GM12872 (cell line): ENCODE results near the gene NLRP1.

ENCODE experiments used
- CTCF ChIP-seq: IDR thresholded peaks from 3 replicates; pipeline ENCODE4 v1.5.1; 2011; ENCODE audit warnings: low read depth, mild to moderate bottlenecking, low read length, moderate library complexity; ENCODE audit not compliant: insufficient read depth

The NLRP1 gene

GRCh38 chr17:5621026-5621425 is 36.7 kb upstream of the NLRP1 start:
- TF ChIP-seq CTCF, result no peak

DNA sequence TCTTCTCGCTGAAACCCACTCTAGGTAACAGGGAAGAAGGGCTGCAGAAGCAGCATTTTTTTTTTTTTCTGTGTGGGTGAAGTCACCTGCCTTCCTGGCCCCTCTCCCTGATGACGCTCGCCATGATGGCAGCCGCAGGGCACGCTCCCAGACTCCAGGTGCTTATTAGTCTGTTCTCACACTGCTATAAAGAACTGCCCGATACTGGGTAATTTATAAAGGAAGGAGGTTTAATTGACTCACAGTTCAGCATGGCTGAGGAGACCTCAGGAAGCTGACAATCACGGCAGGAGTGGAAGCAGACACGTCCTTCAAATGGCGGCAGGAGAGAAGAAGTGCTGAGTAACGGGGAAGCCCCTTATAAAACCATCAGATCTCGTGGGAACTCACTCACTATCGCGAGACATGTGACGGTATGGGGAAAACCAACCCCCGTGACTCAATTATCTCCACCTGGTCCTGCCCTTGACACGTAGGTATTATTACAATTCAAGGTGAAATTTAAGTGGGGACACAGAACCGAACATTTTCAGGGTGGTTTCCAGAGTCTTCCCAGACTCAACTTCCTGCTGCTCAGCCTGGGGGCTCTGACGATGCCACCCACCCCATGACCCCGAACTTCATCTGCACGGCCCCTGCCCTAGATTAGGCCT is 34.9 kb upstream of the NLRP1 start:
- TF ChIP-seq CTCF, result no peak

GRCh38 chr17:5618476-5618875 is 34.2 kb upstream of the NLRP1 start:
- TF ChIP-seq CTCF, result no peak

- no peak for TF ChIP-seq CTCF
Observed at GRCh38 chr17:5615476-5615875, 31.2 kb upstream of the NLRP1 start.

- no peak for TF ChIP-seq CTCF
Observed at GRCh38 chr17:5610956-5611355, 26.6 kb upstream of the NLRP1 start.

DNA sequence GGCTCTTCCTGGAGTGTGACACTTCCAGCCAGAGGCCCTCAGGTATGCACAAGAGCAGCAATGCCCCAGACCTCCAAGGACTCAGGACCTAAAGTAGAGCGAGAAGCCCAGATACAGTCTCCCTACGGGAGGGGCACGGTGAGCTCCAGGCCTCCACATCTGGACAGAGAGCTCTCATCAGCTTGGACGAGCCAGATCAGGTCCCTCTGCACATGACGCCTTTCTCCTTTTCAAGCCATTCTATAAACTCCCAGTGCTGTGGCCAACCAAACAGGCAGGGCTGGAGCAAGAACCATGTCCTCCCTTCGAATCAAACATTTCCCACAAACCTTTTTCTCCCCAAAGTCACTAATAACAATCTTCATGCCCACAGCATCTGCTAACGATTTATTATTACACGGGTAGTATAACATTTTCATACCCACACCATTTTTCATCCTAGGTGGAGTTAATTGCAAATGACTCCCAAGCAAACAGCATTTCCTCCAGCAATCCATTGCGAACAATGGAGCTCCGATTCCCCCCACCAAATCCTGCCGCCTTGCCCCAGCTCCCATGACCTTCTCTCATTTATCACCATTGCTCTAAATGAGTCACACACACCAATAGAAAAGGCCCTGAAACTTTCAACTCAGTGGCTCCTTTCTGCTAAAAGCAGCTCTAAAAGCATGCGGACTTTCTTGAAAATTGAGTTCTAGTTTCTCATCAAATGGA is 24.2 kb upstream of the NLRP1 start:
- no peak for TF ChIP-seq CTCF

GRCh38 chr17:5607946-5608345 is 23.6 kb upstream of the NLRP1 start:
- no peak for TF ChIP-seq CTCF
